Measurements from ENCODE around the gene VANGL1. TPM values are rescaled to one million over a fixed set of nuclear protein-coding genes. Genes with fewer than 3 reads are reported as not detected.

Gene VANGL1
- total and polyA plus RNA-seq, 2 of the 4 experiments (the other 2 are of a cell fraction) = 6.1 to 6.7 TPM

DNA sequence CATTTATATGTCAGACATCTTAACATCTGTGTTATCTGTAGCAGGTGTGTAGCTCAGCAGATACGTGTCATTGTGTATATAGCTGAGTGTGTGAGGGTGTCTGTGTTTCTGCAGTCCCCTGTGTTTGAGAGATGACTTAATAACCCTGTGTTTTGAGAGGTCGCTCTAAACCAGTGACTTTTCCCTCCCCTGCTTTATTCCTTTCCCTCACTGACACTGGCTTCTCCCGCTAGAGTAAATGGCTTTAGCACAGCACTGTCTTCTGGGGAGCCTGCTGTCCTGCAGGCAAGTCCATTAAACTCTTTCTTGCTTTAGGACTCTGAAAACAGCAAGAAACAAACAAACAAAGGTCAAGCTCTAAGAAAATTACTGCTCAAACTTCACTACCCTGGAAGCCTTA lies 53.0 kb downstream of the VANGL1 start:
- no peak overlapping the region for H2BK120ac ChIP-seq (ENCODE audit: low read depth, low read length)
- H3K27me3 ChIP-seq (ENCODE audit: control insufficient read depth, insufficient read depth, low read length) = peaks cover 1% of the 10 kb centered on the region; the same call in 1 of the 2 replicates
- no peak overlapping the region for H3K9ac ChIP-seq (ENCODE audit: low read depth, low read length)
- ChIA-PET CTCF (interaction anchor here (1.6 kb wide), 1 partner anchor 11 kb away, joined by 6 read pairs; no protein-coding TSS in a partner anchor), POLR2A (ENCODE audit: unreplicated experiment) (no interaction called here)
- no peak overlapping the region for H4K5ac ChIP-seq (ENCODE audit: low read depth, low read length)
- peaks cover 20% of the 10 kb centered on the region for H3K36me3 ChIP-seq (ENCODE audit: control insufficient read depth, insufficient read depth, low read length)
- H2AFZ ChIP-seq (replicated peaks; ENCODE audit: low read length, poor library complexity) = no peak overlapping the region
- H4K20me1 ChIP-seq (ENCODE audit: insufficient read depth, low read length) = no peaks in the 10 kb centered on the region
- H3K4ac ChIP-seq (ENCODE audit: low read depth, low read length) = no peak overlapping the region
- H2BK5ac ChIP-seq (ENCODE audit: low read depth, low read length, poor library complexity, severe bottlenecking) = no peak overlapping the region
- H3K79me1 ChIP-seq (ENCODE audit: low read depth in 1 of 2, low read length in 2 of 2) = no peaks in the 10 kb centered on the region
- no peak overlapping the region for H2BK20ac ChIP-seq (ENCODE audit: low read depth, low read length)
- intact Hi-C loops (cut with micrococcal nuclease) (no loop called here), in situ Hi-C loops (cut with MboI; ENCODE audit: low sequenced_read_pairs) (no loop called here), dilution Hi-C loops (cut with HindIII; ENCODE audit: low sequenced_read_pairs, unreplicated experiment) (no loop called here)
- no peaks in the 10 kb centered on the region for H3K9me3 ChIP-seq (ENCODE audit: control insufficient read depth, insufficient read depth, low read length)
- DNase-seq (no peak), ATAC-seq (ENCODE audit: low read depth) (no peak)
- no peak overlapping the region for H2AK5ac ChIP-seq (ENCODE audit: low read depth, low read length)
- no peak overlapping the region for H3K18ac ChIP-seq (ENCODE audit: low read depth, low read length)
- no peaks in the 10 kb centered on the region for H3K4me1 ChIP-seq (ENCODE audit: control insufficient read depth, insufficient read depth, low read length)
- no peak overlapping the region for H2AK9ac ChIP-seq (replicated peaks; ENCODE audit: low read depth, low read length, poor library complexity)
- BruUV-seq (replicated peaks) = no TSS peak
- H4K91ac ChIP-seq (ENCODE audit: insufficient read depth, low read depth, low read length) = no peak overlapping the region
- TF ChIP-seq MXI1 (IDR thresholded peaks at IDR 0.05; ENCODE audit: borderline replicate concordance, low read depth, low read length) (no peak), SMC3 (IDR thresholded peaks at IDR 0.05; ENCODE audit: low read depth, low read length) (no peak), CHD1 (IDR thresholded peaks at IDR 0.05; ENCODE audit: low read depth, low read length) (no peak), ELK1 (IDR thresholded peaks at IDR 0.05; ENCODE audit: borderline replicate concordance, low read depth, low read length) (no peak), MAZ (IDR thresholded peaks at IDR 0.05; ENCODE audit: borderline replicate concordance, low read depth, low read length) (no peak), RAD21 (IDR thresholded peaks at IDR 0.05; ENCODE audit: low read length) (no peak), CTCF (conservative IDR thresholded peaks at IDR 0.05; ENCODE audit: low read depth, low read length) (no peak), FOS (IDR thresholded peaks at IDR 0.05; ENCODE audit: low read depth, low read length) (no peak), CEBPB (IDR thresholded peaks at IDR 0.05; ENCODE audit: low read depth, low read length) (no peak), RCOR1 (IDR thresholded peaks at IDR 0.05; ENCODE audit: insufficient replicate concordance, low read length) (no peak), BHLHE40 (IDR thresholded peaks at IDR 0.05; ENCODE audit: low read depth, low read length) (no peak), MAFK (IDR thresholded peaks at IDR 0.05; ENCODE audit: low read depth, low read length) (no peak), USF2 (IDR thresholded peaks at IDR 0.05; ENCODE audit: low read depth, low read length) (no peak), POLR2A (IDR thresholded peaks at IDR 0.05; ENCODE audit: low read depth, low read length) (no peak), NFE2L2 (IDR thresholded peaks at IDR 0.05; ENCODE audit: low read depth, low read length) (no peak)
- no peak overlapping the region for H3K56ac ChIP-seq (ENCODE audit: extremely low read depth, insufficient read depth, low read length)
- no peak overlapping the region for H4K8ac ChIP-seq (ENCODE audit: low read depth in 2 of 2, low read length in 2 of 2)
- no peak overlapping the region for H3K14ac ChIP-seq (replicated peaks; ENCODE audit: low read depth, low read length)
- H3K4me3 ChIP-seq (ENCODE audit: insufficient read depth, low read depth, low read length) = no peak overlapping the region
- WGBS, 2 experiments (ENCODE audit: extremely low coverage in 2 of 2, insufficient read length in 1 of 2) = no CpG with 5 or more reads among the region's 3 CpGs
- no peak overlapping the region for H2BK15ac ChIP-seq (ENCODE audit: low read depth, low read length)
- H3K23ac ChIP-seq (ENCODE audit: low read depth, low read length) = no peak overlapping the region
- no peak overlapping the region for H3K27ac ChIP-seq (ENCODE audit: insufficient read depth, low read length)
- peaks cover 5% of the 10 kb centered on the region; the same call in 1 of the 2 replicates for H3K9me1 ChIP-seq (ENCODE audit: insufficient read depth, low read length)
- no peak overlapping the region for H3K4me2 ChIP-seq (ENCODE audit: low read depth, low read length)
